GM18505 (cell line): ENCODE measurements around the gene NUP210.

Experiments
- ATAC-seq: cut with Tn5 transposase; IDR thresholded peaks from one replicate; pipeline ENCODE4 v1.9.1; 2021; ENCODE audit not compliant: unreplicated experiment
- POLR2A ChIP-seq: IDR thresholded peaks from 4 replicates; pipeline ENCODE4 v1.6.1; 2011; ENCODE audit warnings: borderline replicate concordance; ENCODE audit not compliant: insufficient read depth, insufficient read length; ENCODE audit errors: extremely low read depth

Gene NUP210

DNA sequence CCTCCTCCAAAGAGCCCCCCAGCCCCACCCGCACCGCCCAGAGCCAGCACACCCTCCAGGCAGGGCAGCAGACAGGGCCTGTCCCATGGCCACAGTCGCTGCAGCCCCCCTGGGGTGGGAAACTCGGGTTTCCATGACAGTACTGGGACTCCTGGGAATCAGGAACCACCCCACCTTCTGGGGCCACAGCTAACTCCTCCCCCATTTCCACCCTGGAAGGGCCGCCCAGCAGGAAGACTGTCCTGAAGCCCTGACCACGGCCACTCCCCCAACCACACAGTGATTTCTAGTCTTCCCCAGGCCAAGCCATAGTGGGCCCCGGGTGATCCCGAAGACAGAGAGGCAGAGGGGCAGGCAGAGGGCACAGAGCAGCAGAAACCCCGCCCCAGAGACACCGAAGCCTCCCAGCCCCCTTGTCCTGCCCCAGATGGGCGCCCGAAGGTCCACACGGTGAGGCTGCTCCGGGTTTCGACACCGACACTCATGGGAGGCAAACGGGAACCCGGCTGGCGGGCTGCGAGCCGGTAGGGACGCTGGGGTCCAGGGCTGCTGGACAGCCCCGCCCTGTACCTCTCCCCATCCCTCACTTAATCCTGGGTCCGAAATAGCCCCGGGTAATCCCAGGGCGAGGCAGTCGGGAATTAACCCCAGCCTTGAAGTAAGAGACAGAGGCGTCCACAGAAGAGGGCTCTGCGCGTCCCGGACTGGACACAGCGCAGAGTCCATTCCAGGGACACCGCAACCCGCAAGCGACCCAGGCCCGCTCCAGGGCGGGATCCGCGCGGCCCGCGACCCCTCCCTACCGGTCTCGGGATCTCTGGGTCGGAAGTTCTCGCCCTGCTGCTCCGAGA, 138.4 kb downstream of the NUP210 start:
- ATAC-seq = no peak

DNA sequence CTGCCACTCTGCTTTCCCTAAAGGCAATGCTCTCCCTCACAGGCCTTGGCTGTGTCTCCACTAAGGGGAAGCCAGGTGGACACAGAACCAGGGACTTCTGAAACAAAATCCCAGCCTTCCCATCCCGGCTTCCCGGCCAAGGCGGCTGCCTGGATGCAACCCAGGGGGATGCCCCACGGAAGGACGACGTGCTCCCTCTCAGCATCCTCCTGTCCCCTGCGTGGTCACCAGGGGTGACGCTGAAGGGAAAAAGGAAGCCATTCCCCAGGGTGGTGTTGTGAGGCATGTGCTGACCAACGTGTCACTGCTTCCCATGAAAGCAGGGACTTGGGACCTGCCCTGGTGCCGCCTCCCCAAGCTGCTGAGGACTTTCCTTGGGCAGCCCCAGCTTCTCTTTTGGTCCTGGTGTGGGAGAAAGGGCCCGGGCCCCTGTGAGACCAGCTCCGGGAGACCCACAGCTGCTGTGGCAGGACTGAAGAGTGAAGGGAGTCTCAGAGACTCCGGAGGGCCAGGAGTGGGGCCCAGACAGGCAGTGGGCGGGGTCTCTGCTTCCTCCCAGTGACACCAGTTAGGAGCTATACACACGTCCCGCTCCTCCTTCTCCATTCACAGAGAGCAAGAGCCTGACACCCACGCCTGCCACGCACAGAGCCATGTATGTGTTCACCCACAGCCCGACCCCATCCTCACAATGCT, 139.2 kb downstream of the NUP210 start:
- TF ChIP-seq POLR2A = no peak
- ATAC-seq = no peak

More for the DNA sequence above, 138.4 kb downstream of the NUP210 start:
- no peak for TF ChIP-seq POLR2A

DNA sequence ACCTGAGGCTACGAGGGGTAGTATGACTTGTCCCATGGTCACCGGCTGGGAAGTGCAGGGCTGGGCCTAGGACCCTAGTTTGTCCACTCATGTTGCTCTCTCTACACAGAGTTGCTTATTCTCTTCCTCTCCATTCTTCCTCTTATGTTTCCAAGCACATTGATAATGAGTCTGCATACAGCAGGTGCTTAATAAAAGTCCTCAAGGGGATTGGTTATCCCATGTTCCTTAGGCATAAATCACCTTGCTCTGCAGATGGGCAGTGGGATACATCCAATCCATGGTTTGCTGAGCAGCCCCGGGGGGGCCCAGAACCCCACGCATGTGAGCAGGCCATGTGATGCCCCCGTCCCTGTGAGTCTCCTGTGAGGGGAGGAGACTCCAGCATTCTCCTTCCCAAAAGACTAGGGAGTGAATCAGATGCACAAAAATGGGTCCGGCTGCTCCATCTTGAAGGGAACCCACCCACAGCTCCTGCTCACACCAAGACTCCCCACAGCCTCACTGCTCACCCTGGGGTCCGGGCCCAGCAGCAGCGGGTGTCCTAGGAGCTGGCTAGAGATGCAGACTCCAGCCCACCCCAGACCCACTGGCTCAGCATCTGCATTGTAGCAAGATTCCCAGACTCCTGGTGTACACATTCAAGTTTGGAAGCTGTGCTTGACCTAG, 139.9 kb downstream of the NUP210 start:
- ATAC-seq = no peak
- TF ChIP-seq POLR2A = no peak

DNA sequence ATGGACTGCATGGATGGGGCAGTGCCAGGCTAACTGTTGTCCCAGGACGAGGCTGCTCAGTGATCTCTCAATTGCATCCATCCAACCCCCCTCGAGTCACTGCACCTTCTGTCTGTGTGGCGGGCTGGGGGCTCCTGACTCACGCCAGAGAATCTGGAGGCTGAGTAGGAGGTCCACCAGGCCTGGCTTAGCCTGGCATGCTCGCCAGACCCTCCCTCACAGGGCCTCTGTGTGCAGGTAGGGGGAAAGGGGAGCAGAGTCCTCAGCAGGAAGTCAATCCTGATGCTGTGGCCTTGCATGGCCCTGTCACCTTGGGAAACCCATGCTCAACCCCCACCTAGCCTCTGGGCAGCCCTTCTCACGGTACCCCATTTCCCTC, 140.6 kb downstream of the NUP210 start:
- no peak for ATAC-seq
- TF ChIP-seq POLR2A = no peak

DNA sequence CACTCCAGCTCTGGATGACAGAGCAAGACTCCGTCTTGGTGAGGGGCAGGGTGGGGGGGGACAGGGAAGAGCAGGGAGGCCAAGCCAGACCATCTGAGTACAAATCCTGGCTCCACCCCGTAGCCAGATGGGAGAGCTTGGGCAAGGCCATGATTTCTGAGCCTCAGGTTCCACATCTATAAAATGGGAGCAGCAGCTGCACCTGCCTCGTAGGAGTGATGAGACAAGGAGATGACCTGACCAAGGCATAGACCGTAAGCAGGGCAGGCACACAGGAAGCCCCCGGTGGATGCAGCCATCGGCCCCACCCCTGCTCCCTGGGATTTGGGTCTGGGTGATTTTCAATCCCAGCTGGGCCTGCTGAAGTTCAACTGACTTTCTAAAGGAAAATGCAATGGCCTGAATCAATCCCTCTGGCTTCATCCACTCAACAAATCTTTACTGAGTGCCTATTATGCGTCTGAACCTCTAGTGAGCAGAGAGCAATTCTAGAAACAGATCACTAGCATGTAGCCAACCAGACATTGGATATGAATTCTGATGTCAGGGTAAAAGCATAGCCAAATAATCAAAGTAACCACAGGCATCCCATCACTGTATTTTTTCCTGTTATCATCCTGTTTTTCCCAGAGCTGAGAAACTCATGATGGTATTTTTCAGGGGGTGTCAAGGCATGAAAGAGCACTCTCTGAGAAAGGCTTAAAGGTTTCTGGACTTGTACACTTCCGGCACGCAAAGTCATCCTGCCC, 141.2 kb downstream of the NUP210 start:
- TF ChIP-seq POLR2A = no peak
- ATAC-seq = no peak

DNA sequence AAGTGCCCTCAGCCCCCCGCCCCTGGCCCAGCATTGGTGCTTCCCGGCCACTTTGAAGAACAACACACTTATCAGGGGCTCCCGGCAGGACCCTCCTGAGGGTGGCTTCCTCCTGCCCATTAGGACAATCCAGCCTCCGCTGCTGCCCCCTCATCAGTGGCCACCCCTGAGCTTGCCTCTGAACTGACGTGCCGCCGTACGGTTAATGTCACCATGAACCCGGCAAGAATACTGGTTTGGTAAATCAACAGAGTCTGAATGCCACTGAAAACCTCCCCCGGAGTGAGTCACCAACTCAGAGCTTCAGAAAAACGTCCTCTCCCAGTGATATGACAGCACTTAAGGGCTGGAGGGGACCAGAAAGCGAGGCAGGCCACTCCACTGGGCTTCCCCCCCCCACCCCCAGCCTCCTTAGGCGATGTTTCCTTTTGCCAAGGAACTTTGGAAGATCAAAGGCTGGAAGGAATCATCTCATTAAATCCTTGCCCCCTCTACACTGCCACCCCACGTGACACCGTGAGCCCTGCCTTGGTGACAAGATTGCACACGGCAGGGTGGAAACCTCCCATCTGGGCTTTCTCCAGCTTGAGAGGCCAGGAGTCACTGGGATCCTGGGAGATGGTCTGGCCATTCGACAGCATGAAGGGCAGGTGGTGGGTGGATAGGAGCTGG, 142.1 kb downstream of the NUP210 start:
- TF ChIP-seq POLR2A = no peak

DNA sequence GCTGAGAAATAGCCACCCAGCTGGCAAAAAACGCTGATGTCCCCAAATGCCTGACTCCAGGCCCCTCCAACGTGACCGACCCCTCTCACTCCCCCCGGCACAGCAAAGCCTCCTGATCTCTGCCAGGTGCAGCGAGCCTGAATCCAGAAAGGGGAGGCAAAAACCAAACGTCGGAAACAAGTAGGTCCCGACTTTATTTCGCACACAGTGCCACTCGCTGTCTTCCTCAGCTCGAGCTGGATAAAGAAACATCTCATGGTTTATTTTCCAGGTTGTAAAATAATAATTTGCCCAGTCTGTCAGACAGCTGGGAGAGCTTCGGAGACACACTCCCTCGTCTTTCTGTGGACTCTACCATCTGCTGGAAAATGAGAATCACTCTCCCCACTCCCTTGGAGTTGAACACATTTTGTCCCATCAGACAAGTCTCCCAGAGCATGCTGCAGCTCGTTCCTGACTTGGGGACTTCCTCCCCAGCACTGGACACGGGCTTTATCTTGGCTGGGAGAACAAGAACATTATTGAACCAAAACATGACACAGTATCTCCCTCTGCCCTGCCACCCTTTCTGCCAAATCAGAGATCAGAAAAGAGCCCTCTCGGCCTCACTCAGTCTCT, 142.8 kb downstream of the NUP210 start:
- no peak for ATAC-seq
- no peak for TF ChIP-seq POLR2A

More for the DNA sequence above, 142.1 kb downstream of the NUP210 start:
- no peak for ATAC-seq

DNA sequence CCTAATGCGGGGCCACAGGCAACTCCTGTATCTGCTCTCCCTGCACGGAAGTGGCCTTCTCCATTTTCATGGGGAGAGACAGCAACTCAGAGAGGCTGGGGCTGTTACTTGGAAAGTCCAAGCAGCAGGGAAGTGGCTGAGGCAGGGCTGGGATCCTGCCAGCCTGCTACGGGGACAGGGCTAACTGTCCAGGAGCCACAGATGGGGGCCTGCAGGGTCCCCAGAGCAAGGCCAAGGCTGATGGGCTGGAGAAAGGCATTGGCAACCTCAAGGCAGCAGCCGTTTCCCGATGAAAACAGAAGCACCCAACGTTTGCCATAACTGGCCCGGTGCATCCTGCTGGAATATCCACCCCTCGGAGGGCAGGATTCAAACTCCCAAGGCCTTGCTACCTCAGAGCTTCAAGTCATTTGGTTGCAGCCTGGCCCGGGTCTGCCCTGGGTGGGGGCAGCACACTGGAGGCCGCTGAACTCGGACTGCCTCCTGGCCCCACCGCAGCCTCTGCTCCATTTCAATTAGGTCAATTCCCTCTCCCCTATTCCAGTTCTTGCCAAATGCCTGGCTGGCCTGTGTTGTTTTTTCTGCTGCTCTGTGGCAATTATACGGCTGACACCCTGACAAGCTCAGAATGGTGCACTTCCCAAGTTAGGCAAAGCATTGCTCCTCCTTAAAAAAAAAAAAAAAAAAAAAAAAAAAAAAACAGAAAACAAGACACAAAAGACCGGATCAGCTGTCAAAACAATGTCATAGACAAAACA, 143.5 kb downstream of the NUP210 start:
- no peak for ATAC-seq
- no peak for TF ChIP-seq POLR2A

DNA sequence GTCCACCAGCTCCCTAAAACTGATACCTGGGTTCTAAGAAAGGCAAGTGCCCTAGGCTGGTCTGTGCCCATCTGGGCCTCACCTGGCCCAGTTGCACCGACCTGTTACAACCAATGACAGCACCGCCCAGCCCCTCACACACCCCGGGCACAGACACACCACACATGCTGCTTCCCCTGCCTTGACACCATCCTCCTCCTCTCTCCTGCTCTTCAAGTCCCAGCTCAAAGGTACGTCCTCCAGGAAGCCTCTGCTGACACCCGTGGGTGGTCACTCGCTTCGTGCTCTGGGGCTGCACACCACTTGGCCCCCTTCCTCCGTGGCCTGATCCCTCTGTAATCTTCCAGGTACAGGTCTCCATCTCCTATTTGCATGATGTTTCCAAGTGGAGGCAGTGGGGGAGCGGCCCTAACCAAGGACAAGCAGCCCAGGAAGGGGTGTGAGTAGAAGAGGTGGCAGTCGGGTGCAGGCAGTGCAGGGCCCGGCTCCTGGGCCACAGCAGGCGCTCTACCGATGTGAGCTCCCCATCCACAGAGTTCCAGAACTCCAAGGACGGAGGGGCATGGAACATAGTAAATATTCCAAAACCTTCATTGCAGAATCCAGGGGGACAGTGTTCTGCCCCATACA, 144.6 kb downstream of the NUP210 start:
- TF ChIP-seq POLR2A = no peak
- no peak for ATAC-seq

DNA sequence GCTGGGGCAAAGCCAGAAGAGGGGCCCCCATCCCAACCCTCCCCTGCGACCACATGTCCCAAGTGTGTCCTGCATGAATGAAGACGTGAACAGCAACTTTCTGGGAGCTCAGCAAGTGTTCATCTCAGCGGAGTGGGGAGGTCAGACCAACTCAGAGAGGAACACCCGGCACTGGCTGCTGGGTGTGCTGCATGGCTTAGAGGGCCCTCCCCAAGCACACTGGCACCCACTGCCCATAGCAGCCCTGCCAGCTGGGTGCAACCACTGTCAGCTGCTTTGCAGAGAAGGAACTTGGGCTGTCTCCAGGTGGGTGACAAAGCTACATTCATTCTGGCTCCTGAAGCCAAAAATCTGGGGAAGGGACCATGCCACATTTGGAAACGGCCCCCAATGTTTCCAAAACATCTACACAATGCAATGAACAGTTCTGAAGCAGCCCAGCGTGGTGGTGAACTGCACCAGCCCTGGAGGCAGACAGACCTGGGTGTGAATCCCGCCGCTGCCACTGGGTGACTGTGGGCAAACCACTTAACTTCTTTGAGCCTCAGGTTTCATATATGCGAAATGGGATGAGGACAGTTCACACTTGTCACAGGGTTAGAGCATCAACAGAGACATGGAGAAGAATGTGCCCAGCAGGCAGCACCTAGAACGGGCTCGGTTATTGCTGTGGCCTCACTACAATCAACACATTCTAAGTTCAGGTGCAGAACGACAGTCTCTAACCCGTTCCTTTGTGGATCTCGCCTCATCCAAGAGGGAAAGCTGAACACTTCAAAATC, 145.4 kb downstream of the NUP210 start:
- TF ChIP-seq POLR2A = no peak
- ATAC-seq = no peak
